ENCODE measurements around the gene CLDN19. TPM values are rescaled to one million over a fixed set of nuclear protein-coding genes. Genes with fewer than 3 reads are reported as not detected.

CLDN19 gene
- total and polyA plus RNA-seq, 9 of the 15 experiments (the other 6 are each of a cell fraction or from before 2014, with no cell fraction given) = not detected

DNA sequence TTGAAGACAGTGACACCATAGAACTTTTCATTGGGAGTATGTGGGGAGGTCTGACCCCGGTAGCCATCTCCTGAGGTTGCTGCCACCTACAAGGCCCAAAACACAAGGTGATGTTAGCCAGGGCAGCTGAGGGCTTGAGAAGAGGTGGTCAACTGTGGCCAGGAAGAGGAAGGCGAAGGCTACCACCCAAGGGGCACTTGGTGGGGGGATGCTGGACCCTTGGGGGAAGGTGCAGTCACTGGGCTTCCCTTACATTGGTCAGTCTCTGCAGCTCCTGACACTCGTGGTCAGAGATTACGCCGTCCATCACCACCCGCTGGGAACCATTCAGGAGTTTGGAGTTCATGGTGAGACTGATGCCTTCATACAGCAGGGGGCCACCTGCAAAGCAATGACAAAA, 12.2 kb upstream of the CLDN19 start:
- CTCF ChIA-PET (ENCODE audit: low intra/inter-chr PET ratio) = no interaction called here
- Histone ChIP-seq H3K27ac (ENCODE audit: extremely low read depth, low read depth, low read length) (no peak overlapping the region), H3K9me3 (replicated peaks; ENCODE audit: control insufficient read depth, insufficient read depth, low read depth, low read length) (peaks cover 3% of the 10 kb centered on the region), H3K79me2 (ENCODE audit: control insufficient read depth, insufficient read depth, low read length) (no peaks in the 10 kb centered on the region), H3K36me3 (ENCODE audit: control insufficient read depth, insufficient read depth, low read length) (peaks cover 85% of the 10 kb centered on the region), H3K4me3 (no peak overlapping the region), H3K27me3 (ENCODE audit: control insufficient read depth in 2 of 2, insufficient read depth in 2 of 2, low read length in 2 of 2) (no peaks in the 10 kb centered on the region), H3K4me2 (ENCODE audit: insufficient read depth, low read length) (no peak overlapping the region), H3K9me1 (ENCODE audit: control insufficient read depth, insufficient read depth, low read length) (peaks cover 7% of the 10 kb centered on the region), H3K9ac (ENCODE audit: insufficient read depth in 1 of 2, low read depth in 2 of 2, low read length in 2 of 2) (no peak overlapping the region), H2AFZ (ENCODE audit: low read depth, low read length) (no peak overlapping the region), H3K4me1 (replicated peaks in 1 of 2; ENCODE audit: control insufficient read depth in 2 of 2, insufficient read depth in 2 of 2, low read length in 2 of 2) (peaks cover 0 to 4% of the 10 kb centered on the region in 2 experiments; a peak in 3 of 5 replicates), H4K20me1 (replicated peaks; ENCODE audit: control insufficient read depth, insufficient read depth, low read length) (0 out of 2 replicates have a peak, but pooled peaks cover 4% of the 10 kb centered on the region)
- DNase-seq (ENCODE audit: extremely low read depth in 1 of 4, low spot score in 3 of 4) (no peak), FAIRE-seq (no peak), ATAC-seq (no peak)
- 86% methylated on average over 6 of the region's 6 CpGs for WGBS (ENCODE audit: insufficient coverage, low coverage, missing lambda C conversion rate)
- POLR2A ChIA-PET = interaction anchor here (0.6 to 1.7 kb wide), 5 partner anchors 9 to 82 kb away, joined by 3 to 5 read pairs (median 3); no protein-coding TSS in a partner anchor
- BruUV-seq (replicated peaks) = no TSS peak
- TF ChIP-seq HNRNPLL (IDR thresholded peaks at IDR 0.05; ENCODE audit: low read depth, low read length, poor library complexity, severe bottlenecking) (no peak), ZNF354B (CRISPR knock-in tag; IDR thresholded peaks at IDR 0.05) (no peak), IRF2 (CRISPR knock-in tag; IDR thresholded peaks at IDR 0.05) (no peak), ZNF780A (CRISPR knock-in tag; IDR thresholded peaks at IDR 0.05) (no peak), ZBTB8A (IDR thresholded peaks at IDR 0.05; ENCODE audit: partially characterized antibody) (no peak), GATA2 (CRISPR knock-in tag; IDR thresholded peaks at IDR 0.05) (no peak), HDAC2 (IDR thresholded peaks at IDR 0.05) (no peak), PCBP2 (IDR thresholded peaks at IDR 0.05; ENCODE audit: low read depth, low read length, poor library complexity, severe bottlenecking) (no peak), C11orf30 (IDR thresholded peaks at IDR 0.05; ENCODE audit: low read depth) (no peak), PRPF4 (IDR thresholded peaks at IDR 0.05; ENCODE audit: insufficient read depth, low read depth, low read length, poor library complexity, severe bottlenecking) (no peak), TAF15 (IDR thresholded peaks at IDR 0.05; ENCODE audit: low read depth, low read length) (no peak)
- TF ChIP-seq, protein P1, sequence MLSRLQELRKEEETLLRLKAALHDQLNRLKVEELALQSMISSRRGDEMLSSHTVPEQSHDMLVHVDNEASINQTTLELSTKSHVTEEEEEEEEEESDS (CRISPR knock-in tag; IDR thresholded peaks at IDR 0.05) = no peak
- TF ChIP-seq, protein P2, sequence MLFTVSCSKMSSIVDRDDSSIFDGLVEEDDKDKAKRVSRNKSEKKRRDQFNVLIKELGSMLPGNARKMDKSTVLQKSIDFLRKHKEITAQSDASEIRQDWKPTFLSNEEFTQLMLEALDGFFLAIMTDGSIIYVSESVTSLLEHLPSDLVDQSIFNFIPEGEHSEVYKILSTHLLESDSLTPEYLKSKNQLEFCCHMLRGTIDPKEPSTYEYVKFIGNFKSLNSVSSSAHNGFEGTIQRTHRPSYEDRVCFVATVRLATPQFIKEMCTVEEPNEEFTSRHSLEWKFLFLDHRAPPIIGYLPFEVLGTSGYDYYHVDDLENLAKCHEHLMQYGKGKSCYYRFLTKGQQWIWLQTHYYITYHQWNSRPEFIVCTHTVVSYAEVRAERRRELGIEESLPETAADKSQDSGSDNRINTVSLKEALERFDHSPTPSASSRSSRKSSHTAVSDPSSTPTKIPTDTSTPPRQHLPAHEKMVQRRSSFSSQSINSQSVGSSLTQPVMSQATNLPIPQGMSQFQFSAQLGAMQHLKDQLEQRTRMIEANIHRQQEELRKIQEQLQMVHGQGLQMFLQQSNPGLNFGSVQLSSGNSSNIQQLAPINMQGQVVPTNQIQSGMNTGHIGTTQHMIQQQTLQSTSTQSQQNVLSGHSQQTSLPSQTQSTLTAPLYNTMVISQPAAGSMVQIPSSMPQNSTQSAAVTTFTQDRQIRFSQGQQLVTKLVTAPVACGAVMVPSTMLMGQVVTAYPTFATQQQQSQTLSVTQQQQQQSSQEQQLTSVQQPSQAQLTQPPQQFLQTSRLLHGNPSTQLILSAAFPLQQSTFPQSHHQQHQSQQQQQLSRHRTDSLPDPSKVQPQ (CRISPR knock-in tag; IDR thresholded peaks at IDR 0.05; ENCODE audit: borderline replicate concordance) = no peak
- in situ Hi-C loops (cut with MboI) (no loop called here), intact Hi-C loops (cut with micrococcal nuclease) (no loop called here)
